MCF 10A (cell line): ENCODE data around the gene RTKN. TPM values are rescaled to one million over a fixed set of nuclear protein-coding genes. Genes with fewer than 3 reads are reported as not detected.
"Not testable (repeated sequence)": the region's sequence is repeated elsewhere in the genome, so short reads cannot be mapped to it uniquely, and the experiment has no call there.

ENCODE experiments used
- BruUV-seq: library from RNA; stranded (reverse); fragments of 400-500 nt; replicated peaks from 2 replicates; lab custom pipeline; 2021; lab: Mats Ljungman, UMichigan
- CTCF ChIA-PET: fragments of 300-600 bp; sonication (Branson Sonifier 250); formaldehyde crosslinking; extraction: SDS; loops from one replicate; lab custom pipeline; 2021; ENCODE audit warnings: antibody characterized with exemption, inconsistent platforms; lab: Yijun Ruan, JAX
- POLR2A ChIA-PET: fragments of 300-600, 350-650 bp; sonication (Branson Sonifier 250); formaldehyde crosslinking; extraction: SDS; loops from one replicate; lab custom pipeline; 2020; ENCODE audit warnings: antibody characterized with exemption, inconsistent platforms; lab: Yijun Ruan, JAX
- DNase-seq: peaks from one replicate; pipeline ENCODE4 v3.0.0-alpha.2; 2018; ENCODE audit not compliant: unreplicated experiment
- H3K27ac Mint-ChIP-seq: one replicate; pipeline ENCODE4 v1.8.0; 2022; ENCODE audit warnings: mild to moderate bottlenecking, low read depth, mixed read lengths; ENCODE audit not compliant: unreplicated experiment
- H3K27me3 Mint-ChIP-seq: one replicate; pipeline ENCODE4 v1.8.0; 2022; ENCODE audit warnings: mixed read lengths; ENCODE audit not compliant: insufficient read depth, unreplicated experiment
- H3K36me3 Mint-ChIP-seq: one replicate; pipeline ENCODE4 v1.8.0; 2022; ENCODE audit warnings: mild to moderate bottlenecking, moderate library complexity, mixed read lengths; ENCODE audit not compliant: insufficient read depth, unreplicated experiment
- H3K4me1 Mint-ChIP-seq: one replicate; pipeline ENCODE4 v1.8.0; 2022; ENCODE audit warnings: mixed read lengths; ENCODE audit not compliant: insufficient read depth, unreplicated experiment
- H3K4me3 Mint-ChIP-seq: one replicate; pipeline ENCODE4 v1.8.0; 2022; ENCODE audit warnings: mild to moderate bottlenecking, moderate library complexity, mixed read lengths; ENCODE audit not compliant: unreplicated experiment
- H3K9me3 Mint-ChIP-seq: one replicate; pipeline ENCODE4 v1.8.0; 2022; ENCODE audit warnings: mixed read lengths; ENCODE audit not compliant: unreplicated experiment
- intact Hi-C: fragments of 100-400 bp; cut with micrococcal nuclease; formaldehyde crosslinking; loops from 2 replicates; pipeline ENCODE4 v1.14.1; 2022
- total RNA-seq: library from RNA; stranded (reverse); gene quantifications from 2 replicates; pipeline ENCODE4 v1.2.3, GENCODE V29; 2022
- TF ChIP-seq, protein P1 (sequence below): fragments of 200-600 bp; IDR thresholded peaks from one replicate; pipeline ENCODE4 v1.8.0; 2022; ENCODE audit warnings: antibody characterized with exemption, mild to moderate bottlenecking; ENCODE audit not compliant: unreplicated experiment

Gene RTKN
- total RNA-seq, 1 experiment from 2014 or later: 63.0 TPM

GRCh38 chr2:74421221-74421870, 20.4 kb downstream of the RTKN start, which contains the start of the genes C2orf81 and WDR54:
Gene C2orf81, minus strand, starts transcription at chr2:74421619. Its CDS starts 59 bp downstream, at chr2:74421560.
Gene WDR54, plus strand, starts transcription at chr2:74421730. Its CDS starts 424 bp downstream, at chr2:74422154.
- TF ChIP-seq, protein P1, sequence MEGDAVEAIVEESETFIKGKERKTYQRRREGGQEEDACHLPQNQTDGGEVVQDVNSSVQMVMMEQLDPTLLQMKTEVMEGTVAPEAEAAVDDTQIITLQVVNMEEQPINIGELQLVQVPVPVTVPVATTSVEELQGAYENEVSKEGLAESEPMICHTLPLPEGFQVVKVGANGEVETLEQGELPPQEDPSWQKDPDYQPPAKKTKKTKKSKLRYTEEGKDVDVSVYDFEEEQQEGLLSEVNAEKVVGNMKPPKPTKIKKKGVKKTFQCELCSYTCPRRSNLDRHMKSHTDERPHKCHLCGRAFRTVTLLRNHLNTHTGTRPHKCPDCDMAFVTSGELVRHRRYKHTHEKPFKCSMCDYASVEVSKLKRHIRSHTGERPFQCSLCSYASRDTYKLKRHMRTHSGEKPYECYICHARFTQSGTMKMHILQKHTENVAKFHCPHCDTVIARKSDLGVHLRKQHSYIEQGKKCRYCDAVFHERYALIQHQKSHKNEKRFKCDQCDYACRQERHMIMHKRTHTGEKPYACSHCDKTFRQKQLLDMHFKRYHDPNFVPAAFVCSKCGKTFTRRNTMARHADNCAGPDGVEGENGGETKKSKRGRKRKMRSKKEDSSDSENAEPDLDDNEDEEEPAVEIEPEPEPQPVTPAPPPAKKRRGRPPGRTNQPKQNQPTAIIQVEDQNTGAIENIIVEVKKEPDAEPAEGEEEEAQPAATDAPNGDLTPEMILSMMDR: no peak
- peaks cover 33% of the 10 kb centered on the region for H3K4me1 Mint-ChIP-seq
- CTCF ChIA-PET: interaction anchor here (0.7 to 1.3 kb wide), 4 partner anchors 17 to 53 kb away, joined by 3 read pairs; no protein-coding TSS in a partner anchor
- H3K4me3 Mint-ChIP-seq: peak within 1 kb of the TSS; percentile 87
- H3K27me3 Mint-ChIP-seq: no peaks in the 10 kb centered on the region
- peaks cover 33% of the 10 kb centered on the region for H3K36me3 Mint-ChIP-seq
- intact Hi-C loops: no loop called here
- POLR2A ChIA-PET: interaction anchor here (0.6 to 3.7 kb wide), 12 partner anchors 9 to 684 kb away, joined by 3 to 29 read pairs (median 4); partner anchors contain the start of genes AUP1, HTRA2, INO80B and MRPL53
- H3K27ac Mint-ChIP-seq: peak within 1 kb of the TSS; percentile 82
- no TSS peak for BruUV-seq
- no peaks in the 10 kb centered on the region for H3K9me3 Mint-ChIP-seq
- peak; percentile 78 for DNase-seq

- H3K4me3 Mint-ChIP-seq: peak overlapping the region; percentile 87
- DNase-seq, intact Hi-C loops, H3K27me3 Mint-ChIP-seq, BruUV-seq, H3K9me3 Mint-ChIP-seq: not testable (repeated sequence)
- peaks cover 30% of the 10 kb centered on the region for H3K4me1 Mint-ChIP-seq
- H3K27ac Mint-ChIP-seq: peak overlapping the region; percentile 82
- POLR2A ChIA-PET: interaction anchor here (0.6 to 3.7 kb wide), 12 partner anchors 11 to 684 kb away, joined by 3 to 29 read pairs (median 4); partner anchors contain the start of genes AUP1, HTRA2, INO80B and MRPL53
- CTCF ChIA-PET: interaction anchor here (1.3 kb wide), 1 partner anchor 20 kb away, joined by 3 read pairs; no protein-coding TSS in a partner anchor
- H3K36me3 Mint-ChIP-seq: peaks cover 26% of the 10 kb centered on the region
These were observed 21.2 kb downstream of the RTKN start for GRCh38 chr2:74420443-74421103.

DNA sequence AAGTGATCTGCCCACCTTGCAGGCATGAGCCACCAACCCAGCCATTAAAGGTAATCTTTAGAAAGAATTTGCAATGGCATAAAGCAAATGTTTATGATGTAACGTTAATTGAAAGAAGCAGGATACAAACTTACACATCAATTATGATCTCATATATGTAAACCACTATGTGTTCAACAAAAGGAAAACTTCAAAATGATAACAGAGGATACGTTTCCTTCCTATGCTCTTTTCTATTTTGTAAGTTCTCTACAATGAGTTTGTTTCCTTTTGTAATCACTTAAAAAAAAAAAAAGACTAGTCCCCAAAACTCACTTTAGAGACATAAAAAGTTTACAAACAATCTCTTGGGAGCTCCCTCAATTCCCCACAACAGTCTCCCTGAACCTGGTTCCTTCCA, 21.7 kb downstream of the RTKN start:
- DNase-seq: no peak

DNA sequence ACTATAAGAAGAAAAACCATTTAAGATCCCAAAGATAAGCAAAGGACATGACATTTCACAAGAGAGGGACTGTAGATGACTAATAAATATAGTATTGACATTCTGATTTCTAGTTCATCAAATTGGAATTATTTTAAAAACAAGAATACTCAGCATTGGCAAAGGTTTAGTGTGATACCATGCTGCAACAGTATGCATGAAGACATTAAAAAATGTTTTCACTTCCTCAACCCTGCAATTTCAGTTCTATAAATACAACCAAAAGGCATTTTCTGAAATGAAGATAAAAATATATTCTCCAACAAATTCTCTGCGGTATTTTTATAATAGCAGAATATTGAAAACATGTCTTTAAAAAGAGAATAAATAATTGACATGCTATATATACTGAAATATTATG, 22.4 kb downstream of the RTKN start:
- H3K27me3 Mint-ChIP-seq: no peaks in the 10 kb centered on the region
- H3K36me3 Mint-ChIP-seq: peaks cover 15% of the 10 kb centered on the region
- H3K9me3 Mint-ChIP-seq: no peaks in the 10 kb centered on the region
- H3K4me3 Mint-ChIP-seq: no peak overlapping the region
- TF ChIP-seq, protein P1: no peak
- POLR2A ChIA-PET: no interaction called here
- DNase-seq: no peak
- CTCF ChIA-PET: no interaction called here
- BruUV-seq: no TSS peak
- intact Hi-C loops: no loop called here
- no peak overlapping the region for H3K27ac Mint-ChIP-seq
- H3K4me1 Mint-ChIP-seq: peaks cover 27% of the 10 kb centered on the region

More for the DNA sequence above, 21.7 kb downstream of the RTKN start:
- peaks cover 20% of the 10 kb centered on the region for H3K36me3 Mint-ChIP-seq
- H3K4me1 Mint-ChIP-seq: peaks cover 27% of the 10 kb centered on the region
- no peaks in the 10 kb centered on the region for H3K9me3 Mint-ChIP-seq
- ChIA-PET POLR2A (interaction anchor here (0.7 to 3.7 kb wide), 3 partner anchors 12 to 38 kb away, joined by 3 to 19 read pairs (median 4); partner anchors contain the start of gene WBP1), CTCF (no interaction called here)
- TF ChIP-seq, protein P1: no peak
- intact Hi-C loops: no loop called here
- no peaks in the 10 kb centered on the region for H3K27me3 Mint-ChIP-seq
- H3K27ac Mint-ChIP-seq: no peak overlapping the region
- no TSS peak for BruUV-seq
- no peak overlapping the region for H3K4me3 Mint-ChIP-seq
